LHCN-M2 (cell line): Measurements from ENCODE around the gene TMEM101. TPM values are rescaled to one million over a fixed set of nuclear protein-coding genes. Genes with fewer than 3 reads are reported as not detected.
A peak's percentile ranks its signal among the peaks of the same experiment; 100 is the strongest.
"Not testable (repeated sequence)": the region's sequence is repeated elsewhere in the genome, so short reads cannot be mapped to it uniquely, and the experiment has no call there.

Experiments
- DNase-seq: peaks from one replicate; pipeline ENCODE4 v3.0.0-alpha.2; 2012; ENCODE audit warnings: low read depth
- total RNA-seq: library from RNA; depleted of rRNA; stranded (reverse); fragments of >200 nt; gene quantifications from 2 replicates; pipeline ENCODE4 v1.2.3, GENCODE V29; 2014

TMEM101 gene
- total RNA-seq, 1 experiment from 2014 or later: 38.1 TPM

DNA sequence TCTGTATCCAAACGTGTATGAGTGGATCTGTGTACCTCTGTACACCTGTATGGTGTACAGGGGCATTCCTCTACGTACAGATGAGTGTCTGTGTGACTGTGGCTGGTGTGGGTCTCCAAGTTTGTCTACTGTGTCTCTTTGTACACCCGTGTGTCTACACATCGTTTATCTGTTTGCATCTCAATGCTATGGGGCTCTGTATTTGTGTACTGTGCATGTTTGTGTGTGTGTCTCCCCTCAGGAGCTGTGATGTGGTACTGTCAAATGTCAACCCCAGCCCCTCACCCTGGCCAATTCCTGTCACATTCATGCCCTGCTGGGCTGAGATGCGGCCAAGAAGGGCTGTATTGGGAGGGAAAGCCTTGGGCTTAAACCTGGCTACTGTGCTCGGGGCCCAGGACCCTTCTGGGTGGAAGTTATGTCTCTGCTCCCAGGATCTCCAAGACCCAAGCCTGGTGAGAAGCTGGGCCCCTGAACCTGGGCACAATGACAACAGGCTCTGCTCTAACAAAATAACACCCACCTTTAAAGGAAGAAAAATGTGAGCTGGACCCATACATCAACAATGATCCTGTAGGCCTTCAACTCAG is 13.8 kb downstream of the TMEM101 start:
- no peak for DNase-seq

DNA sequence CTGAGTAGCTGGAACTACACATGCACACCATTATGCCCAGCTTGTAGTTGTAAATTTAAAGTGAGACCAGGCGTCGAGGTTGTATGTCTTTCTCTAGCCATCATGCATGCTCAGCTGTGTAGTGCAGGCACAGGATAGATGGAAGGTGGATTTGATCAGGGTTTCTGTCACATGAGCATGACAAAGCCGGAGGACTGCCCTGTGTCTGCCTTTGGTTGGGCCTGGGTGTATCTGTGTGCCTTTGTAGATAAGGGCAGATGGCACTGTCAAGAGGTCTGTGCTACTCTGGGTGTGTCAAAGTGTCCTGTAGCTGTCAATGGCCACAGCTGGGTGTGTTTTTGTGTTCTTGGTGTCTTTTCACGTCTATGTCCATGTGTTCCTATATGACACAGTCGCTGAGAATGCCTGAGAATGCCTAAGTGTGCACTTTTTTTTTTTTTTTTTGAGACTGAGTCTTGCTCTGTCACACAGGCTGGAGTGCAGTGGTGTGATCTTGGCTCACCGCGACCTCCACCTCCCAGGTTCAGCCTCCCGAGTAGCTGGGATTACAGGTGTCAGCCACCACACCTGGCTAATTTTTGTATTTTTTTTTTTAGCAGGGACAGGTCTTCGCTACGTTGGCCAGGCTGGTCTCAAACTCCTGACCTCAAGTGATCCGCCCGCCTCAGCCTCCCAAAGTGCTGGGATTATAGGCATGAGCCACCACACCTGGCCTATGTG is 14.5 kb downstream of the TMEM101 start:
- no peak for DNase-seq

GRCh38 chr17:43999024-43999423 is 15.7 kb downstream of the TMEM101 start:
- DNase-seq: no peak

GRCh38 chr17:43998552-43998951 is 16.2 kb downstream of the TMEM101 start:
- peak; percentile 57 for DNase-seq

- DNase-seq: not testable (repeated sequence)
Observed at GRCh38 chr17:43997180-43997579, 17.6 kb downstream of the TMEM101 start.

DNA sequence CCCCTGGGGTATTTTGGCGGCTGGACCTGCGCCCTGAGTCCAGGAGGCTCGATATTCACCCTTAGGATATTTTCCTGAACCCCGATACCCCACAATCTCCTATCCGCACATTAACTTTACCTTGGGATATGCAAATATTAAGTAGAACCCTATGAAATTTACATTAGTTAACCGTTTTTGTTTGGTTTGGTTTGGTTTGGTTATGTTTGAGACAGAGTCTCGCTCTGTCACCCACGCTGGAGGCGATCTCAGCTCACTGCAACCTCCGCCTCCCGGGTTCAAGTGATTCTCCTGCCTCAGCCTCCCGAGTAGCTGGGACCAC is 19.7 kb downstream of the TMEM101 start:
- no peak for DNase-seq

DNA sequence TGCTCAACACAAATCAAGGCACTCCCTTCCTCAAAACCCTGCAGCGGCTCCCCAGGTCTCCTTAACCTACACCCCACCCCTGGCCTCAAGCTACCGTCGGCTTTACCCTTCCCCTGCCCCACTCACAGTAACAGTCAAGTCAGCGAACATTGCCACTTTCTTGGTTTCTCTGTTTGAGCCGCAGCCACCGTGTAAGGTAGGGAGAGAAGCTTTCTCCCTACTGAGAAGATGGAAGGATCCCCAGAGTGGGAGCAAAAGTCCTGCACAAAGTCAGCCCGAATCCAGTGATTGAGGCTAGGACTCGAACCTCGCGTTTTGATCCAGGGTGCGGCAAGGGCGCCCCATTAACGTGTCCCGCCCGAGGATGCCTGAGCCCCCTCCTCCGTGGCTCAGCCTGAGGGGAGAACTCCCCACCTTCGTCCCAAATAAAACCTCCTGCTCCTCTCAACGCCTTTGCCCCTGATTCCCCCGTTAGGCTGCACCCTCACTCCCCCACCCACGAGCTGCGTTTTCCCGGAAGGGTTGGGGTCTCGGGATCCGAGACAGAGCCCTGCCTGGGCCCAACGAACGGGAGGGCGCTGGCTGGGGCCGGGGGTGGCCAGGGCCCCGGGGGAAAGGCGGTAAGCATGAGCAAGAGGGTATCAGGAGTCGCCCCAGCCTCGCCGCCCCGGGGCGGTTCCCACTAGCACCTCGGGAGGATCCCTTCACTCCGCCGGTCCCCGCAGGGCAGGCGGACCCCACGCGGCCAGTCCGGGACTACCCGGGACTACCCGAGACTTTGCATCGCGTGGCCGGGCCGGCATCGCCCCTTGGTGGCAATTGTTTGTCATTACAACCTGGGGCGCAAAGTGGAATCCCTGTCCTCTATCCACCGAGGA is 20.3 kb downstream of the TMEM101 start:
- DNase-seq: peak; percentile 53

GRCh38 chr17:43992641-43993040 is 22.1 kb downstream of the TMEM101 start:
- no peak for DNase-seq

GRCh38 chr17:43988301-43988700 is 26.5 kb downstream of the TMEM101 start:
- DNase-seq: no peak

GRCh38 chr17:43987131-43988021 is 27.4 kb downstream of the TMEM101 start:
- no peak for DNase-seq

- DNase-seq: no peak
Observed at GRCh38 chr17:43986225-43986981, 28.4 kb downstream of the TMEM101 start.

GRCh38 chr17:43984521-43984920 is 30.2 kb downstream of the TMEM101 start:
- no peak for DNase-seq

DNA sequence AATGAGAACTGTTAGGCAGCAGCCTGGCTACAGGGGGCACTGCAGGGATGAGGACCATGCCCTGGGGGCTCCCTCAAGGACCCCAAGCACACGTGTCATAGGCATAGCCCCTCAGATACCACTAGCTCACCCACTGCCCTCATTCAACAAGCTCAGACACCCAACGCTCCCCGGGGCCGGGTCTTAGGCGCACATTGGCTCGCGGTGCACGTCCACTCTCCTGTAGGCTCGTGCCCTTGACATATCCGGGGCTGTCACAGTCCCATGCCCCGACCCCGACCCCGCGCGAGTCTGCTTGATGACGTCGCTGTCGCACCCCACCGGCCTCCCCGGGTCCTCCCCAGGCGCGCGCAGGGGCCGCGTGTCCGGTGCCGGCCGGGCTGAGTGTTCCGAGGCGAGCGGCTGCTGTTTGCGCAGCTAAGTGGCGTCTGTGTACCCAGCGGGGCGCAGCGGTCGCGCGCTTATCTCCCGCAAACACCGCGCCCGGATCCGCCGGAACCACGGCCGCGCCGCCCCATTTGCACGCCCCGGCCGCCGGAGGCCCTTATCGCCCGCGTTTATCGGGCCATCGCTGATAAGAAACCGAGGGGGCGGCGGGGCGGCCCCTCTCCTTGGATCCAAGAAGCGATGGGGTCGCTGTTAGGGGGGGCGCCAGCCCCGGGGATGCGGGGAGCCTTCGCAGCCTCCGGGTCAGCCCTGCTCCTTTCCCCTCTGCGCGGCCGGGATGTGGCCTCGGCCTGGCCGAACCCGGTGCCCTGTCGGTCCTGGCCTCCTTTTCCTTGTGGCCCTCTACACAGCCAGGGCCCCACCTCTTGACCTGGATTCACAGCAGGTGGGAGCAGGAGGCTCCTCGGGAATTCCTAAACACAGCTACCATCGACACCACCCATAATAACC is 31.0 kb downstream of the TMEM101 start:
- DNase-seq: no peak

DNA sequence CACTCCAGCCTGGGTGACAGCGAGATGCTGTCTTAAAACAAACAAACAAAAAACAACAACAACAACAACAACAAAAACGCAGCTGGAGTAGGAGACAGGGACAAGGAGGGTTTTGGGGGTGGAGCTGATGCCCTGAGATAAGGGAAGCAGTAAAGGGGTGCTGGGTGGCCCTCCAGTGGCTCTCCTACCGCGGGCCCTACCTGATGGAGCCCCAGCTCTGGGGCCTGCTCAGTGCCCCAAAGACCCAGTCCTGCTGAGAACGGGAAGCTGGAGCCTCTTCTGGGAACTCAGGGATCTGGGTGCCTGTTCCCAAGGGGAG is 31.6 kb downstream of the TMEM101 start:
- no peak for DNase-seq

DNA sequence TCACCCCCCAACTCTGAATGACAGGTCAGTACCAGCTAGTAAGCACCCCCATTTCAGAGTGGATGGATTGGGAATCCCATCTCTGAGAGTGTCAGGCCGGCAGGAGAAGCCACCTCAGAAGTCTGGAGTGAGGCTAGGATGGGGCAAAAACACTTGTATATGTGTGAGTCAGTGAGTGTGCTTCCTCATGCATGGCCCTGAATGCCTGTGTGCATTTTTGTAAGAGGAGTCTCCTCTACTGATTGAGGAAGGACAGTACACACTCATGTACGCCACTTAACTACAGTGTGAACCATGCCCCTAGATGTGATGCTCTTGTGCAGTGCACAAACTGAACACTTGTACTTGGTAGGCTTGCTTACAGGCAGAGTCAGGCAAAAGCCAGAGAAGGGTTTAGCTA is 32.6 kb downstream of the TMEM101 start:
- DNase-seq: no peak

GRCh38 chr17:43979671-43980070 is 35.1 kb downstream of the TMEM101 start:
- no peak for DNase-seq

GRCh38 chr17:43979011-43979410 is 35.8 kb downstream of the TMEM101 start:
- no peak for DNase-seq

- DNase-seq: no peak
Observed at GRCh38 chr17:43978078-43978477, 36.7 kb downstream of the TMEM101 start.

- DNase-seq: no peak
Observed at GRCh38 chr17:43976963-43977837, 37.6 kb downstream of the TMEM101 start.
